TTC549 (cell line): ENCODE measurements around the gene DCHS2.

Source experiments
- FAIRE-seq: peaks from 2 replicates; lab custom pipeline; 2012; peaks lifted over from hg19 to GRCh38; lab: Jason Lieb, UNC

Gene DCHS2

GRCh38 chr4:154194649-154195048 lies 296.9 kb downstream of the DCHS2 start:
- peak; percentile 83 for FAIRE-seq

GRCh38 chr4:154192585-154192984 lies 299.0 kb downstream of the DCHS2 start:
- FAIRE-seq = no peak

- no peak for FAIRE-seq
These were observed 302.3 kb downstream of the DCHS2 start for GRCh38 chr4:154189346-154189745.

- no peak for FAIRE-seq
These were observed 304.7 kb downstream of the DCHS2 start for GRCh38 chr4:154186888-154187287.

GRCh38 chr4:154186035-154186434 lies 305.6 kb downstream of the DCHS2 start:
- no peak for FAIRE-seq

- FAIRE-seq = no peak
These were observed 307.4 kb downstream of the DCHS2 start for GRCh38 chr4:154184238-154184637.

- no peak for FAIRE-seq
These were observed 308.3 kb downstream of the DCHS2 start for GRCh38 chr4:154183264-154183663.
